GM10847 (cell line): ENCODE results near the gene BLOC1S3.

ENCODE experiments used
- POLR2A ChIP-seq: IDR thresholded peaks from 2 replicates; pipeline ENCODE4 v1.6.1; 2011; ENCODE audit not compliant: insufficient read length; ENCODE audit errors: extremely low read depth

The BLOC1S3 gene

GRCh38 chr19:45164577-45165335 lies 13.8 kb upstream of the BLOC1S3 start:
- TF ChIP-seq POLR2A, result no peak

- TF ChIP-seq POLR2A, result no peak
Measured at GRCh38 chr19:45166723-45167252, 11.8 kb upstream of the BLOC1S3 start.

- no peak for TF ChIP-seq POLR2A
Measured at GRCh38 chr19:45168767-45169351, 9.7 kb upstream of the BLOC1S3 start.

GRCh38 chr19:45169602-45170001 lies 9.0 kb upstream of the BLOC1S3 start:
- TF ChIP-seq POLR2A, result no peak

- no peak for TF ChIP-seq POLR2A
Measured at GRCh38 chr19:45170146-45171106, 8.2 kb upstream of the BLOC1S3 start.

GRCh38 chr19:45171211-45171623 lies 7.4 kb upstream of the BLOC1S3 start:
- TF ChIP-seq POLR2A, result no peak

GRCh38 chr19:45172173-45172572 lies 6.4 kb upstream of the BLOC1S3 start:
- no peak for TF ChIP-seq POLR2A

GRCh38 chr19:45172611-45173208 lies 5.9 kb upstream of the BLOC1S3 start:
- TF ChIP-seq POLR2A, result no peak

- TF ChIP-seq POLR2A, result no peak
Measured at GRCh38 chr19:45173816-45174215, 4.8 kb upstream of the BLOC1S3 start.

GRCh38 chr19:45175515-45176345 lies 2.9 kb upstream of the BLOC1S3 start:
- TF ChIP-seq POLR2A, result no peak

GRCh38 chr19:45177817-45178261 lies 745 bp upstream of the BLOC1S3 start, which contains the start of gene TRAPPC6A:
Gene TRAPPC6A, minus strand, starts transcription at chr19:45178237. Its CDS starts 19 bp downstream, at chr19:45178218.
- peak; percentile 48 for TF ChIP-seq POLR2A

- no peak for TF ChIP-seq POLR2A
Measured at GRCh38 chr19:45179072-45179891, 698 bp downstream of the BLOC1S3 start.

- TF ChIP-seq POLR2A, result no peak
Measured at GRCh38 chr19:45179892-45180370, 1.3 kb downstream of the BLOC1S3 start.

- TF ChIP-seq POLR2A, result no peak
Measured at GRCh38 chr19:45180936-45181335, 2.4 kb downstream of the BLOC1S3 start.
